ENCODE data around the gene GSN.

GSN gene

GRCh38 chr9:121325387-121325786 is 57.4 kb downstream of the GSN start:
- DNase-seq: no peak

- DNase-seq: no peak
These were observed 58.3 kb downstream of the GSN start for GRCh38 chr9:121326130-121326838.

GRCh38 chr9:121326901-121327613 is 59.1 kb downstream of the GSN start:
- DNase-seq: no peak

GRCh38 chr9:121328476-121328875 is 60.5 kb downstream of the GSN start:
- no peak for DNase-seq

- DNase-seq: no peak
These were observed 61.1 kb downstream of the GSN start for GRCh38 chr9:121328876-121329681.

GRCh38 chr9:121331549-121331948 is 63.6 kb downstream of the GSN start:
- no peak for DNase-seq

GRCh38 chr9:121331992-121332685 is 64.2 kb downstream of the GSN start:
- no peak for DNase-seq

GRCh38 chr9:121333950-121334773 is 66.2 kb downstream of the GSN start:
- no peak for DNase-seq

GRCh38 chr9:121336665-121337064 is 68.7 kb downstream of the GSN start:
- no peak for DNase-seq

GRCh38 chr9:121339437-121339836 is 71.5 kb downstream of the GSN start:
- DNase-seq: no peak

GRCh38 chr9:121340676-121341392 is 72.9 kb downstream of the GSN start:
- no peak for DNase-seq

GRCh38 chr9:121344184-121344583 is 76.2 kb downstream of the GSN start:
- no peak for DNase-seq

GRCh38 chr9:121345070-121345469 is 77.1 kb downstream of the GSN start:
- DNase-seq: no peak

GRCh38 chr9:121348221-121348620 is 80.3 kb downstream of the GSN start:
- DNase-seq: no peak

GRCh38 chr9:121349009-121349408 is 81.0 kb downstream of the GSN start:
- DNase-seq: no peak

- DNase-seq: no peak
These were observed 82.1 kb downstream of the GSN start for GRCh38 chr9:121350036-121350435.

- DNase-seq: no peak
These were observed 83.1 kb downstream of the GSN start for GRCh38 chr9:121350993-121351561.

- DNase-seq: peak; percentile 22 to 32
These were observed 85.5 kb downstream of the GSN start for GRCh38 chr9:121353241-121354061.

- DNase-seq: no peak
These were observed 86.2 kb downstream of the GSN start for GRCh38 chr9:121354141-121354540.

GRCh38 chr9:121354762-121355161 is 86.8 kb downstream of the GSN start:
- no peak for DNase-seq

All from activated CD4-positive, alpha-beta T cell treated with anti-CD3 and anti-CD28 coated beads, Interleukin-2, amount 50 U/mL, for 48 hours (primary cell).